SK-N-SH treated with all-trans-retinoic acid at 6 μM for 48 hours (cell line): Measurements from ENCODE around the gene COX8C.

Source experiments
- ATAC-seq: fragments of 200-7000 bp; cut with Tn5 transposase; 3 replicates; pipeline ENCODE4 v1.9.1; 2020; ENCODE audit warnings: mild to moderate bottlenecking, moderate library complexity
- ARNTL ChIP-seq: fragments of 450-650 bp; formaldehyde crosslinking; IDR thresholded peaks from 2 replicates; pipeline ENCODE4 v1.5.0; 2020; ENCODE audit warnings: low read depth, mild to moderate bottlenecking, moderate library complexity, borderline replicate concordance
- BACH2 ChIP-seq: fragments of 250-450 bp; sonication (Bioruptor Pico); IDR thresholded peaks from 2 replicates; pipeline ENCODE4 v1.9.0; 2021; ENCODE audit warnings: mild to moderate bottlenecking, borderline replicate concordance
- CREB5 ChIP-seq: fragments of 250-450 bp; sonication (Bioruptor Pico); IDR thresholded peaks from 2 replicates; pipeline ENCODE4 v1.5.1; 2020; ENCODE audit warnings: low read depth, mild to moderate bottlenecking, moderate library complexity
- CSRNP3 ChIP-seq: fragments of 250-450 bp; sonication (Bioruptor Pico); IDR thresholded peaks from 2 replicates; pipeline ENCODE4 v1.5.1; 2021; ENCODE audit warnings: mild to moderate bottlenecking, moderate library complexity
- GLIS3 ChIP-seq: fragments of 250-450 bp; sonication (Bioruptor Pico); IDR thresholded peaks from 2 replicates; pipeline ENCODE4 v1.5.0; 2020; ENCODE audit warnings: mild to moderate bottlenecking, moderate library complexity
- ISL1 ChIP-seq: fragments of 250-450 bp; sonication (Bioruptor Pico); IDR thresholded peaks from 2 replicates; pipeline ENCODE4 v2.1.2; 2022; ENCODE audit warnings: mild to moderate bottlenecking, moderate library complexity
- OSR1 ChIP-seq: fragments of 250-450 bp; sonication (Bioruptor Pico); IDR thresholded peaks from 2 replicates; pipeline ENCODE4 v1.8.0; 2022; ENCODE audit warnings: moderate library complexity, mild to moderate bottlenecking, inconsistent platforms
- PATZ1 ChIP-seq: fragments of 250-450 bp; sonication (Bioruptor Pico); IDR thresholded peaks from 2 replicates; pipeline ENCODE4 v1.8.0; 2020; ENCODE audit warnings: mild to moderate bottlenecking, moderate library complexity, borderline replicate concordance
- PPARA ChIP-seq: fragments of 250-450 bp; sonication (Bioruptor Pico); IDR thresholded peaks from 2 replicates; pipeline ENCODE4 v1.5.0; 2020; ENCODE audit warnings: mild to moderate bottlenecking, borderline replicate concordance
- RARB ChIP-seq: fragments of 250-450 bp; sonication (Bioruptor Pico); IDR thresholded peaks from 2 replicates; pipeline ENCODE4 v1.8.0; 2021; ENCODE audit warnings: mild to moderate bottlenecking, moderate library complexity
- TCF4 ChIP-seq: fragments of 250-450 bp; sonication (Bioruptor Pico); IDR thresholded peaks from 2 replicates; pipeline ENCODE4 v1.8.0; 2021; ENCODE audit warnings: mild to moderate bottlenecking, moderate library complexity, borderline replicate concordance
- TOX ChIP-seq: fragments of 250-450 bp; sonication (Bioruptor Pico); IDR thresholded peaks from 2 replicates; pipeline ENCODE4 v1.8.0; 2021; ENCODE audit warnings: mild to moderate bottlenecking, moderate library complexity, borderline replicate concordance
- ZC3H10 ChIP-seq: fragments of 250-450 bp; sonication (Bioruptor Pico); IDR thresholded peaks from 2 replicates; pipeline ENCODE4 v1.5.1; 2021; ENCODE audit warnings: mild to moderate bottlenecking, moderate library complexity
- ZFP3 ChIP-seq: fragments of 250-450 bp; sonication (Bioruptor Pico); IDR thresholded peaks from 2 replicates; pipeline ENCODE4 v1.5.0; 2020; ENCODE audit warnings: mild to moderate bottlenecking, moderate library complexity
- ZNF565 ChIP-seq: fragments of 450-650 bp; formaldehyde crosslinking; conservative IDR thresholded peaks from 2 replicates; pipeline ENCODE4 v1.5.0; 2020; ENCODE audit warnings: low read depth, mild to moderate bottlenecking, moderate library complexity
- TF ChIP-seq, protein P1 (sequence below): fragments of 250-450 bp; sonication (Bioruptor Pico); IDR thresholded peaks from 2 replicates; pipeline ENCODE4 v1.5.0; 2020; ENCODE audit warnings: mild to moderate bottlenecking, moderate library complexity
- TF ChIP-seq, protein P2 (sequence below): fragments of 250-450 bp; sonication (Bioruptor Pico); IDR thresholded peaks from 2 replicates; pipeline ENCODE4 v1.8.0; 2021; ENCODE audit warnings: low read depth, mild to moderate bottlenecking, moderate library complexity, borderline replicate concordance

COX8C gene

GRCh38 chr14:93305725-93306418 is 41.1 kb upstream of the COX8C start (continued):
- no peak for TF ChIP-seq CREB5

GRCh38 chr14:93306812-93307211 is 40.2 kb upstream of the COX8C start:
- no peak for ATAC-seq
- TF ChIP-seq, protein P1, sequence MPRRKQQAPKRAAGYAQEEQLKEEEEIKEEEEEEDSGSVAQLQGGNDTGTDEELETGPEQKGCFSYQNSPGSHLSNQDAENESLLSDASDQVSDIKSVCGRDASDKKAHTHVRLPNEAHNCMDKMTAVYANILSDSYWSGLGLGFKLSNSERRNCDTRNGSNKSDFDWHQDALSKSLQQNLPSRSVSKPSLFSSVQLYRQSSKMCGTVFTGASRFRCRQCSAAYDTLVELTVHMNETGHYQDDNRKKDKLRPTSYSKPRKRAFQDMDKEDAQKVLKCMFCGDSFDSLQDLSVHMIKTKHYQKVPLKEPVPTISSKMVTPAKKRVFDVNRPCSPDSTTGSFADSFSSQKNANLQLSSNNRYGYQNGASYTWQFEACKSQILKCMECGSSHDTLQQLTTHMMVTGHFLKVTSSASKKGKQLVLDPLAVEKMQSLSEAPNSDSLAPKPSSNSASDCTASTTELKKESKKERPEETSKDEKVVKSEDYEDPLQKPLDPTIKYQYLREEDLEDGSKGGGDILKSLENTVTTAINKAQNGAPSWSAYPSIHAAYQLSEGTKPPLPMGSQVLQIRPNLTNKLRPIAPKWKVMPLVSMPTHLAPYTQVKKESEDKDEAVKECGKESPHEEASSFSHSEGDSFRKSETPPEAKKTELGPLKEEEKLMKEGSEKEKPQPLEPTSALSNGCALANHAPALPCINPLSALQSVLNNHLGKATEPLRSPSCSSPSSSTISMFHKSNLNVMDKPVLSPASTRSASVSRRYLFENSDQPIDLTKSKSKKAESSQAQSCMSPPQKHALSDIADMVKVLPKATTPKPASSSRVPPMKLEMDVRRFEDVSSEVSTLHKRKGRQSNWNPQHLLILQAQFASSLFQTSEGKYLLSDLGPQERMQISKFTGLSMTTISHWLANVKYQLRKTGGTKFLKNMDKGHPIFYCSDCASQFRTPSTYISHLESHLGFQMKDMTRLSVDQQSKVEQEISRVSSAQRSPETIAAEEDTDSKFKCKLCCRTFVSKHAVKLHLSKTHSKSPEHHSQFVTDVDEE (CRISPR knock-in tag) = no peak
- TF ChIP-seq ZC3H10 (CRISPR knock-in tag) (no peak), ZNF565 (CRISPR knock-in tag) (no peak), BACH2 (no peak), OSR1 (CRISPR knock-in tag) (no peak), ARNTL (CRISPR knock-in tag) (no peak), GLIS3 (CRISPR knock-in tag) (no peak), ISL1 (no peak), PPARA (no peak), CREB5 (no peak), ZFP3 (CRISPR knock-in tag) (no peak), TCF4 (CRISPR knock-in tag) (no peak), CSRNP3 (CRISPR knock-in tag) (no peak), RARB (CRISPR knock-in tag) (no peak), TOX (no peak), PATZ1 (CRISPR knock-in tag) (no peak)
- TF ChIP-seq, protein P2, sequence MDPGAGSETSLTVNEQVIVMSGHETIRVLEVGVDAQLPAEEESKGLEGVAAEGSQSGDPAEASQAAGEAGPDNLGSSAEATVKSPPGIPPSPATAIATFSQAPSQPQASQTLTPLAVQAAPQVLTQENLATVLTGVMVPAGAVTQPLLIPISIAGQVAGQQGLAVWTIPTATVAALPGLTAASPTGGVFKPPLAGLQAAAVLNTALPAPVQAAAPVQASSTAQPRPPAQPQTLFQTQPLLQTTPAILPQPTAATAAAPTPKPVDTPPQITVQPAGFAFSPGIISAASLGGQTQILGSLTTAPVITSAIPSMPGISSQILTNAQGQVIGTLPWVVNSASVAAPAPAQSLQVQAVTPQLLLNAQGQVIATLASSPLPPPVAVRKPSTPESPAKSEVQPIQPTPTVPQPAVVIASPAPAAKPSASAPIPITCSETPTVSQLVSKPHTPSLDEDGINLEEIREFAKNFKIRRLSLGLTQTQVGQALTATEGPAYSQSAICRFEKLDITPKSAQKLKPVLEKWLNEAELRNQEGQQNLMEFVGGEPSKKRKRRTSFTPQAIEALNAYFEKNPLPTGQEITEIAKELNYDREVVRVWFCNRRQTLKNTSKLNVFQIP = no peak
- TF ChIP-seq, all 23 proteins: peak for 0

DNA sequence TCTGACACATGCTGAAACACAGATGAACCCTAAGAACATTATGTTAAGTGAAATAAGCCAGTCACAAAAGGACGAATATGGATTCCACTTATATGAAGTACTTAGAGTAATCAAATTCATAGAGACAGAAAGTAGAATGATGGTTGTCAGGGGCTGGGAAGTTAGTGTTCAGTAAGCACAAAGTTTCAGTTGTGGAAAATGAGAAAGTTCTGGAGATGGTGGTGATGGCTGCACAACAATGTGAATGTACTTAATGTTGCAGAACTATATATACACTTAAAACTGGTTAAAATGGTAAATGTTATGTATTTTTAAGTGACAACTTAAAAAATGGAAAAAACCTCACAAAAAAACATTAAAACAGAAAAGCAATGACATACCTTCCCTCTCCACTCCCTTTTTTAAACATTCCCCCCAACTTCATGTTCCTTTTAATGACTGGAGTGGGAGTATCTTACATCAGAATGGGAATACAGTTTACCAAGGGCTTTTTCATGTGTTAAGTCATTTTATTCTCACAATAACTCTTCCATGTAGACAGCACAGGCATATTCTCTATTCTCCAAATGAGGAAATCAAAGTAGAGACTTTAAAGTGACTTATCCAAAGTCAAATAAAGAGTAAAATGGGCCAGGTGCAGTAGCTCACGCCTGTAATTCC is 38.2 kb upstream of the COX8C start:
- no peak for ATAC-seq
- no peak for TF ChIP-seq TCF4 (CRISPR knock-in tag)
